HL-60 (cell line): ENCODE results near the gene KRTAP3-3.

Experiments
- DNase-seq, 2 experiments: peaks; one replicate each; pipeline ENCODE4 v3.0.0-alpha.2; 2010 to 2020; ENCODE audit warnings: low read depth in 1 of 2, low spot score in 1 of 2
- H3K27ac ChIP-seq: fragments of 250-450 bp; sonication (Bioruptor Pico); replicated peaks from 2 replicates; pipeline ENCODE4 v1.5.1; 2020; ENCODE audit warnings: mild to moderate bottlenecking, moderate library complexity
- H3K27me3 ChIP-seq: fragments of 250-450 bp; sonication (Bioruptor Pico); 2 replicates; pipeline ENCODE4 v1.5.1; 2021; ENCODE audit warnings: mild to moderate bottlenecking, moderate library complexity; ENCODE audit not compliant: insufficient read depth, poor library complexity, severe bottlenecking
- H3K4me3 ChIP-seq: replicated peaks from 2 replicates; pipeline ENCODE4 v1.5.1; 2011; ENCODE audit warnings: mild to moderate bottlenecking, control low read depth, low read length; ENCODE audit not compliant: insufficient read depth
- CTCF ChIP-seq: IDR thresholded peaks from one replicate; pipeline ENCODE4 v1.5.1; 2011; ENCODE audit warnings: low read length, control low read depth, inconsistent platforms; ENCODE audit not compliant: insufficient read depth
- GABPA ChIP-seq: IDR thresholded peaks from 2 replicates; pipeline ENCODE4 v1.6.1; 2012; ENCODE audit warnings: low read depth
- POLR2AphosphoS5 ChIP-seq: IDR thresholded peaks from 2 replicates; pipeline ENCODE4 v1.6.1; 2012; ENCODE audit warnings: low read depth
- REST ChIP-seq: IDR thresholded peaks from 2 replicates; pipeline ENCODE4 v1.6.1; 2012; ENCODE audit warnings: low read depth; ENCODE audit not compliant: insufficient replicate concordance
- SPI1 ChIP-seq: IDR thresholded peaks from 2 replicates; pipeline ENCODE4 v1.6.1; 2012; ENCODE audit warnings: low read depth, mild to moderate bottlenecking, borderline replicate concordance

Gene KRTAP3-3

GRCh38 chr17:40993084-40993483 lies 880 bp downstream of the KRTAP3-3 start:
- H3K4me3 ChIP-seq: no peak overlapping the region
- no peak overlapping the region for H3K27ac ChIP-seq
- DNase-seq: no peak
- peaks cover 2% of the 10 kb centered on the region for H3K27me3 ChIP-seq
- TF ChIP-seq GABPA (no peak), POLR2AphosphoS5 (no peak), REST (no peak), SPI1 (no peak), CTCF (no peak)

- H3K4me3 ChIP-seq: no peak overlapping the region
- TF ChIP-seq GABPA (no peak), POLR2AphosphoS5 (no peak), REST (no peak), SPI1 (no peak), CTCF (no peak)
- H3K27me3 ChIP-seq: no peaks in the 10 kb centered on the region
- no peak overlapping the region for H3K27ac ChIP-seq
- DNase-seq: no peak
These were observed 1.3 kb downstream of the KRTAP3-3 start for GRCh38 chr17:40992666-40993065.

- DNase-seq: no peak
These were observed 7.0 kb downstream of the KRTAP3-3 start for GRCh38 chr17:40986920-40987319.

More at GRCh38 chr17:40986920-40987319, 7.0 kb downstream of the KRTAP3-3 start:
- H3K27me3 ChIP-seq: peaks cover 4% of the 10 kb centered on the region
- TF ChIP-seq REST (no peak), SPI1 (no peak), POLR2AphosphoS5 (no peak), GABPA (no peak), CTCF (no peak)
- no peak overlapping the region for H3K27ac ChIP-seq
- H3K4me3 ChIP-seq: no peak overlapping the region
